ENCODE data around the gene ARPC1B.

- no peak for TF ChIP-seq CTCF (conservative IDR thresholded peaks at IDR 0.05; ENCODE audit: low read length)
- TF ChIP-seq EZH2phosphoT487 (IDR thresholded peaks at IDR 0.05; ENCODE audit: borderline replicate concordance): no peak
Measured at GRCh38 chr7:99363286-99363685, 11.2 kb upstream of the ARPC1B start.
